Measurements from ENCODE around the gene ZBTB6.
"Not testable (repeated sequence)": the region's sequence is repeated elsewhere in the genome, so short reads cannot be mapped to it uniquely, and the experiment has no call there.

The ZBTB6 gene

DNA sequence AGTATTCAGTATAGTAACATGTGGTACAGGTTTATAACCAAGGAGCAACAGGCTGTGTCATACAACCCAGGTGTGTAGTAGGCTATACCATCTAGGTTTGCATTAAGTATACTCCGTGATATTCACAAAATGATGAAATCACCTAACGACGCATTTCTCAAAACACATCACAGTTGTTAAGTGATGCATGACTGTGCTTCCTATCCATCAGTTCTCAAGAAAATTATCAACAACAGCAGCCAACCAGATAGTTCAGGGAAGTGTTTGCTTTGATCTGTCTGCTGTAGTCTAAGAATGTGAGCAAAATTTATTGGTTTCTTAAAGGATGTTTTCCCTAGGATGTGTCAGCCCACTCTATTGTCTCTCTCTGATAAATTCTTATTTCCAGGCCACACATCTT lies 10.8 kb upstream of the ZBTB6 start:
- no peak for DNase-seq (ENCODE audit: low spot score)

DNA sequence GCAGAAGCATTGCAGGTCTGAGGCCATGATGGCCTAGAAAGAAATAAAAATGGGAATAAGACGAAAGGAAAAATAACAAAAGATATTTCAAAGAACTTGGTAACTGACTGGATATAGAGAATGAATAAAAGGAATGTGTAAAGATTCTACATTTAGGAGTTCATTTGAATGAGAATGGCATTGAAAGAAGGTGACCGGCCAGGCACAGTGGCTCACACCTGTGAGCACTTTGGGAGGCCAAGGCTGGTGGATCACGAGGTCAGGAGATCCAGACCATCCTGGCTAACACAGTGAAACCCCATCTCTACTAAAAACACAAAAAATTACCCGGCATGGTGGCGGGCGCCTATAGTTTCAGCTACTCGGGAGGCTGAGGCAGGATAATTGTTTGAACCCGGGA lies 9.6 kb upstream of the ZBTB6 start:
- DNase-seq (ENCODE audit: low spot score), result no peak

DNA sequence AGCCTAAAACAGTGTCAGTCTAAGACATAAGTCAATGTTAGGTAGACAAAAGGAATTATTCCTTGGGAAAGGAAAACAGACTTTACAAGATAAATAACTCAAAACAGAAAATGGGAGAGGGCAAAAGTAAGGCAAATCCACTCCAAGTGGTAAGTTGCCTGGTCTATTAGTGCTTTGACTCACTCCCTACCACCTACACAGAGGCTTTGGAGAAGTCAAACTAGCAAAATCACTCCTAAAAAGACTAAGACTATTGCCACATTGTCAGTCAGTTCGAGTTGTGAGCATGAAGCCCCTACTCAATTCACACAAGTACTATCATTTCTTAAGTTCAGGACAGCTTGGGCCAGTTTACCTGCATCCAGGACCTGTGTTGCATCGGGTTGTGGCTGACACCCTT lies 5.2 kb upstream of the ZBTB6 start:
- DNase-seq (ENCODE audit: low spot score), result no peak

DNA sequence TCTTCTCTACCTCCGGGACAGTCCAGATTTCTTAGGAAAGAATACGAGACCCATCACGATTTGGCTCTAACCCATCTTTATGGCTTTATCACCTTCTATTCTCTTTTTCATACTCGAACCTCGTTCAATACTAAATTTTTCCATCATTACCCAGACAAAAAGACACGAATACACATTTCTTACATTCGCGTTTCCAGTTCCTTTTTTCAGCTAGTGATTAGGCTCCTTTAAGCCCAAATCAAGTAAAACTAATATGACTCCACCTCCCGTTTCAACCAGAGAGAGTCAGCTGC lies 506 bp downstream of the ZBTB6 start:
- no peak for DNase-seq (ENCODE audit: low spot score)

DNA sequence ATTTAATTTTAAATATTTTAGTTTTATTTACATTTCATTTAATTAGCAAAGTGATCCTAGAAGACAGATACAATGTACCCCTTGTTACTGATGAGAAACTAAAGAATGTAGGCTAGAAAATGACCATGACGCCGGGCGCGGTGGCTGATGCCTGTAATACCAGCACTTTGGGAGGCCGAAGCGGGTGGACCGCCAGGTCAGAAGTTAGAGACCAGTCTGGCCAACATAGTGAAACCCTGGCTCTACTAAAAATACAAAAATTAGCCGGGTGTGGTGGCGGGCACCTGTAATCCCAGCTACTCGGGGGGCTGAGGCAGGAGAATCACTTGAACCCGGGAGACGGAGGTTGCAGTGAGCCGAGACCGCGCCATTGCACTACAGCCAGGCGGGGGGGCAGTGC lies 7.0 kb downstream of the ZBTB6 start:
- DNase-seq (ENCODE audit: low spot score), result not testable (repeated sequence)

DNA sequence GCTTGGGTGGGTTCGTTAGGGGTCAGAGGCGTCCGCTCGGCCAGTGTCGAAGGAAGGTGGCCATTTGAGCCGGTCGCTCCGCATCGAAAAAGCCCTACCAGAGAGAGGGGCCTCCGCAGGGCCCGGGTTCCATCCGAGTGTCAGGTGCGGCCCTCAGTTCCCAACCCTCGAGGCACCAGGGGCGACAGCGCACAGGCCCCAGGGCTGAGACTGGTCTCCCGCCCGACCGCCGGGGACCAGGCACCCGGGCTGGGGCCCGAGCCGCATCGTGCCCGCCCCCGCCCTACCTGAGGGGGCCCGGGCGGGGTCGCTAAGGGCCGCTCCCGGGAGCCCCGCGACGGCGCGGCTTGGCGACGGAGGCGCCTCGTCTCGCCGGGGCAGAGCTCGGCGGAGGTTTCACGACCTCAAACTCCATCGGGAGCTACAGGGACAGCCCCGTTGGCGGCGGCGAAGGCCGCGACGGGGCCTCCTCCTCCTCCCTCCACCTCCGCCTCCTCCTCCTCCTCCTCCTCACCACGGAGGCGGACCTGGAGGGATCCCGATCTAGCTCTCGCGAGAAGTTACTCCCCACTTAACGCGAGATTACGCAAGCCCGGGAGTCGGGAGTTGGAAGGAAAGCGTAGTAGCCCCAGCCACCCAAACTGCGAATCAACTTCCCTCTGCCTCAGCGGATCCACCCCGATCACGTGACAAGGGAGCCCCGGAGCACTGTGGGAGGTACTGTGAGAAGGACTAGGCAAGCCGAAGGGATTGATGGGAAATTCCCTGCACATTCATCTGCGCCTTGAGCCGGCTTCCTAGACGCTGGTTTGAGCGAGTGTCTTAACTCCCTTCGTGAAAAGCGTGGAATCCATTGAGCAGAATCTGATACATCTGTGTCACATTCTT lies 8.1 kb downstream of the ZBTB6 start, which contains the start of gene RC3H2:
TSS of gene RC3H2 (minus strand) at position 537 of the 888 bp plus-strand sequence. CDS start 7,850 bp downstream, outside the sequence.
- peak; percentile 94 for DNase-seq (ENCODE audit: low spot score)

DNA sequence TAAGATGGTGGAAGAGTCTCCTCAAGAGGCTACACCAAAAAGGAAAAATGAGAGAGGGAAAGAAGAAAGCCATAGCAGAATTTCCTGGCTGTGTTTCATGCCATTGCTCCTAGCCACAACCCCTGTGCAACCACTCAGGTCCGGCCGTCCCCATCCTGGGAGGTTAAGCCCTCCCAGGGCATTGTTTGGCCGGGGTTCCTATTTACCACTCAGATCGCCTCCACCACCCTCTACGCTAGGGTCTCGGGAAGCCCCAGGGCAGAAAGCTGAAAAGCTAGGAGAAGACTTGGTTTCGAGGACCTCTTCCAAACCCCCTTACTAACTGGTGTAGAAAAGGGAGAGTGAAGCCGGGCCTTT lies 8.7 kb downstream of the ZBTB6 start:
- DNase-seq (ENCODE audit: low spot score), result peak; percentile 34

DNA sequence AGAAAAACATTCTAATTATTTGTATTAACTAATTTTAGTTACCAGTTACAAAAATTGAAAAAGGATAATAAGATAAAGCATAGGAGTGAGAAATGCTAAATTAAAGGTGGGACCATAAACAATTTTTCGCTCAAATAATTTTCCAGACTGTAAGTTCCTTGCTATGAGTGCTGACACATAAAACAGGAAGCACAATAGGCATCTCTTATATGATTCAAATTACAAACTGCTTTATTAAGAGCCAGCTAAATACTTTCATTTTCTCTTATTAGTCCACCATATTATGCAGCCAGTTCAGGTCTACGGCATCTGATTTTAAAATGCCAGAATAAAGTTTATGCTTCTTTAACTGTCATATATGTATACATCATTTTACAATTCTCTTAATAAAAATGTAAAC lies 12.3 kb downstream of the ZBTB6 start:
- no peak for DNase-seq (ENCODE audit: low spot score)

DNA sequence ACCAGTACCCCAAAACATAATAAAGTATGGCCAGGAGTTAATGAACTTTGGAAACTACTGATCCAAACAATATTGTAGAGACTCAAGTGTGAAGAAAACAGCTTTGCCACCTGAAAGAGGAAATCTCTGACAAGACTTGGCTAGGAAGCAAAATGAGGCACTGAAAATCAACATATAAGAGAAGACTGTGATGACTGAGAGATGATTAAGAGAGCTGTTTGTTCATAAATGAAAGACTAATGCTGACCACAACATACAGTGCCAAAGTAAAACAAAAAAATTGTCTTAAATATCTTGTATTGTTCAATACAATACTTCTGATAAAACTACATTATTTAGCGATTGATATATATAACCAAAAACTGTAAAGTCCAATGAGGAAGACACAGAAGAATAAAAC lies 15.2 kb downstream of the ZBTB6 start:
- peak; percentile 16 for DNase-seq (ENCODE audit: low spot score)

DNA sequence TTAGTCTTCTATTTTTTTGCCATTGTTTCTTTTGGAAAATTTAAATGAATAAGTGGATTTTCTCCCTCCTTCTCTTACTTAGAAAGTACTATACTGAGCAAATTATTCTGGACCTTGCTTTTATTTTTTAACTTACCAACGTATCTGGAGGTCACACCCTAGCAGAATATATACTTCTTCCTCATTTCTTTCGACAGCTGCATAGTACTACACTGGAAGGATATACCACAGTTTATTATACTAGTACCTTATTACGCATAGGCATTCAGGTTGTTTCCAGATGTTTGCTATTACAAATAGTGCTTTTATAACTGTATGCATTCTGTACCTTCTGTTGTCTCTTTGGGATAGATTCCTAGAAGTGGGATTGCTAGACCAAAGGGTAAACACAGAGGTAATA lies 24.6 kb downstream of the ZBTB6 start:
- DNase-seq (ENCODE audit: low spot score), result no peak

DNA sequence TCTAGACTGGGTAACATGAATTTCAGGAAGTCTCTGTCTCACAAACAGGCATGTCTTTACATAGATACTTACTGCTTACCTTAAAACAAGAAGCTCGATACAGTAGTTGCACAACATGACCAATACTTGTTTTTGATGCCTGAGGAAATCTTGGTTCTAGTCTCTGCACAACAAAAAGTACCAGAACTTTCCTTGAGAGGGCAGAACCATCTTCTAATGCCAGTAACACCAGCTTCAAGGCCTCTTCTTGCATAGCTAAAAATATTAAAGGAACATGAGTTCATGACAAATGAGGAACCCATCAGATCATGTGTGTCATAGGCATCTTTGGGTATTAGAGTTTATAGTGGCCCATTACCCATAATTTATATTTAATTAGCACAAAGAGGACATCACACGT lies 30.0 kb downstream of the ZBTB6 start:
- no peak for DNase-seq (ENCODE audit: low spot score)

DNA sequence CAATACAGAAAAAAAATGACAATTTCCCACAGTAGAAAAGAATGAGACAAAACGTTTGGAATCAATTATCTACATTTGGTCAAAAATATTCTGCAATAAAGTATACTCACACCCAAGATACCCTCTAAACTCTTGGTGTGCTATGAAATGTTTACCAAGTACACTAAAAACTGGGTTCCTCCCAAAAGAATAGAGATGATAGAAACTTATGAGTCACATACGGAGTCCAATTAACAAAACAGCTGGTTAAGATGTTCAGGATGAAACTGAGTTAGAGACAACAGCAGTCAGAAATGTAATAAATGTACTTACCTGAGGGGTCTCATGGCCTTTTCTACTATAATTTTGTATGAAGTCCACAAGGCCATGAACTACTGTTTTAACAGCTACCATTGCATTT lies 33.7 kb downstream of the ZBTB6 start:
- DNase-seq (ENCODE audit: low spot score), result no peak

DNA sequence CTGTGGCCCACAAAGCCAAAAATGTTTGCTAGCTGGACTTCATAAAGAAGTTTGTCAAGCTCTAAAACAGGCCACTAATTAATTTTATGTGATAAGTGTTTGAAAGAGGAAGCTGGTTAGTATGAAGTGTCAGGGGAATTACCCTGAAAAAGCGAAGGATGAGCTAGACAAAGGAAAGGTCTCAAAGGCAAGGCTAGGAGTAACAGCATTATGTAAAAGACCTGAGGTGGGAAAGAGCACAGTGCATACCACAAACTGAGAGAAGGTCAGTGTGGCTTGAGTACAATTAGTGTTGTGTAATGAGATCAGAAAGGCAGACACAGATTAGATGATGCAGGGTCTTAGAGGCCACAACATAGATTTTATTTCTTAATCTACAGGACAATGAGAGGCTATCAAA lies 37.6 kb downstream of the ZBTB6 start:
- no peak for DNase-seq (ENCODE audit: low spot score)

DNA sequence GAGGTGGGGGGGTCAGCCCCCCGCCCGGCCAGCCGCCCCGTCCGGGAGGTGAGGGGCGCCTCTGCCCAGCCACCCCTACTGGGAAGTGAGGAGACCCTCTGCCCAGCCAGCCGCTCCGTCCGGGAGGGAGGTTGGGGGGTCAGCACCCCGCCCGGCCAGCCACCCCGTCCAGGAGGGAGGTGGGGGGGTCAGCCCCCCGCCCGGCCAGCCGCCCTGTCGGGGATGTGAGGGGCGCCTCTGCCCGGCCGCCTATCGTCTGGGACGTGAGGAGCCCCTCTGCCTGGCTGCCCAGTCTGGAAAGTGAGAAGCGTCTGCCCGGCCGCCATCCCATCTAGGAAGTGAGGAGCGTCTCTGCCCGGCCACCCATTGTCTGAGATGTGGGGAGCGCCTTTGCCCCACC lies 45.8 kb downstream of the ZBTB6 start:
- DNase-seq (ENCODE audit: low spot score), result not testable (repeated sequence)

DNA sequence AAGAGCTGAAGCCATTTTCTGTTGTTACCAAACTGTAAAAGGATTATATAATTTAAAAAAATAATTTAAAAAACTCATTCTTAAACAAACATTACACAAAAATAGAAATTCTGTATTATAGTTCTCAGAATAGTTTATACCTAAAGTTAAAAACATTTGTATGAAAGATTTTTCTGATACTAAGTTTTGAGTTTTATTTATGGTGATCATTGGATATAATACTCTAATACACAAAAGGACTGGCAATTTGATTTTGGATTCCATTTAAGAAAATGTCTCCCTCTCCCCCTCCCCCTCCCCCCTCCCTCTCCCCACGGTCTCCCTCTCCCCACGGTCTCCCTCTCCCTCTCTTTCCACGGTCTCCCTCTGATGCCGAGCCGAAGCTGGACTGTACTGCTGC lies 47.0 kb downstream of the ZBTB6 start:
- no peak for DNase-seq (ENCODE audit: low spot score)

DNA sequence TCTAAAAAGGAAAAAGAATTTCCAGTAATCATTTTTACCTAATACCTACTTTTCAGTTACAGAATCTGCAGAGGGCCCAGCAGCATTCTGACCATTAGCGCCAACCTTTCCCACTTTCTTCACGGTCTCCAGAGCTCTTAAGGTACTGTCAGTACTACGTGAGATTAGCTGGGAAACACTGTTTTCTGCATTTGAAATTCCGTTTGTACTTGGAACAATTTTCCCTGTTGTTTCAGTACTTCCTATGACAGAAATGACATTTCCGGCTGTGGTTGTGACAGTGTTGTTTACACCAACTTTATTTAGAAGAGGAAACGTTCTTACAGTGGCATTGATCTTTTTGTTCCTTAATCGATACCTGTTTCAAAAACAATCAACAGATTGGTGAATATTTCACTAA lies 47.8 kb downstream of the ZBTB6 start:
- DNase-seq (ENCODE audit: low spot score), result no peak

DNA sequence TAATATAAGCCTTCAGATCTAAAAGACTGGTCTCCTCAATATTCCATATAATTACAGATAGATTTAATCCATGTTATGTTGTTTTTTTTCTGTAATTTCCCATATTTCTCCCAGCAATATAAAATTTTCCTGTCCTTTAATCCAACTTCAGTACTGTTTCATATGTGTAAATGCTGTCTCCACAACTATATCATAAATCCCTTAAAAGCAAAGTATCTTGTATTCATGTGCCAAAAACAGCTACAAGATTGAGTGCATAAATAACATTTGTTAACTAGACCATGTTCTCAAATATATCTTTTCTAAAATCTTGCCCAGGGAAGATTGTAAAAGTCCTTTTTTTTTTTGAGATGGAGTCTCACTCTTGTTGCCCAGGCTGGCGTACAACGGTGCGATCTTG lies 49.7 kb downstream of the ZBTB6 start:
- DNase-seq (ENCODE audit: low spot score), result no peak

DNA sequence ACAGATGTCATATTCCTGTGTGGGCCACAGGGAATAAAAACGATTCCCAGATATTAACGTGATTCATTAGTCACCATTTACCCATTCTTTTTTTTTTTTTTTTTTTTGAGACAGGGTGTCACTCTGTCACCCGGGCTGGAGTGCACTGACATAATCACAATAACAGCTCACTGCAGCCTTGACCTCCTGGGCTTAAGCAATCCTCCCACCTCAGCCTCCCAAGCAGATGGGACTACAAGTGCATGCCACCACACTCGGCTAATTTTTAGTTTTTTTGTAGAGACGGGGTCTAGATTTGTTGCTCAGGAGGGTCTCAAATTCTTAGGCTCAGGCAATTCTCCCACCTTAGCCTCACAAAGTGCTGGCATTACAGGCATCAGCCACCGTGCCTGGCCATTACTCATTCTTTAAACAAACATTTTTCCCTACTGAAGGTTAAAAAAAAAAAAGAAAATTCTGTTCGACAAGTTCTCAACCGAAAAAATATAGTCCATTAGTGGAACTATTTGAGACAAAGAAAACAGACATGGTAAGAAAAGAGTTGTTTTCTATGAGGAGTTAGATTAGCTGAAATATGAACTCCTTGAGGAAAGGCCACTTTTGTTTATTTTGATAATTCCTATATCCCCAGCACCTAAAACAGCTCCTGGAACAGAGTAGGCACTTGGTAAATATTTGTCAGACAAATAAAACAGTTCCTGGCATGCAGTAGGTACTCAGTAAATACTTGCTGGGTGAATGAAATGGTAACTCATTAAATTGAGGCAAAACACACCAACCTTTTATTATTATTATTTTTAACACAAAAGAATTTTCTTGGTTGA lies 52.6 kb downstream of the ZBTB6 start:
- no peak for DNase-seq (ENCODE audit: low spot score)
